ENCODE data around the gene SLC7A1.
A peak's percentile ranks its signal among the peaks of the same experiment; 100 is the strongest.

SLC7A1 gene

DNA sequence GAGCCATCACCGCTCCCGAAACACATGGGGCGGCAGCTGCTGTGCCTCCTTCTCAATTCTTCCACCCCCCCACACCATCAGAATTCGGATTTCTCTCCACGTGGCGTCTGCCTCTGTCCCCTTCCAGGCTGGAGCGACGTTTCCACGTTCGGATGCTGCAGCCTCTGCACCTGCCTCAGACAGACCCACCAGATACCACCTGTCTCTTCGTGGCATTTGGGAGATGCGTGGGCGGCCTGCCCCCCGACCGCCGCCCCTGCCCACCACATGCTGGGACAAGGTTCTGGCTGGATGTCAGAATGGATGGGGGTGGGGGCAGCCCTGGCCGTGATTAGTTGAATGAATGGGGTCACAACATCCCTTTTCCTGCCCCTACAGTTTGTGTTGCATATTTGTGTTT, 90.0 kb downstream of the SLC7A1 start:
- TF ChIP-seq, protein P1, sequence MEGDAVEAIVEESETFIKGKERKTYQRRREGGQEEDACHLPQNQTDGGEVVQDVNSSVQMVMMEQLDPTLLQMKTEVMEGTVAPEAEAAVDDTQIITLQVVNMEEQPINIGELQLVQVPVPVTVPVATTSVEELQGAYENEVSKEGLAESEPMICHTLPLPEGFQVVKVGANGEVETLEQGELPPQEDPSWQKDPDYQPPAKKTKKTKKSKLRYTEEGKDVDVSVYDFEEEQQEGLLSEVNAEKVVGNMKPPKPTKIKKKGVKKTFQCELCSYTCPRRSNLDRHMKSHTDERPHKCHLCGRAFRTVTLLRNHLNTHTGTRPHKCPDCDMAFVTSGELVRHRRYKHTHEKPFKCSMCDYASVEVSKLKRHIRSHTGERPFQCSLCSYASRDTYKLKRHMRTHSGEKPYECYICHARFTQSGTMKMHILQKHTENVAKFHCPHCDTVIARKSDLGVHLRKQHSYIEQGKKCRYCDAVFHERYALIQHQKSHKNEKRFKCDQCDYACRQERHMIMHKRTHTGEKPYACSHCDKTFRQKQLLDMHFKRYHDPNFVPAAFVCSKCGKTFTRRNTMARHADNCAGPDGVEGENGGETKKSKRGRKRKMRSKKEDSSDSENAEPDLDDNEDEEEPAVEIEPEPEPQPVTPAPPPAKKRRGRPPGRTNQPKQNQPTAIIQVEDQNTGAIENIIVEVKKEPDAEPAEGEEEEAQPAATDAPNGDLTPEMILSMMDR (IDR thresholded peaks at IDR 0.05), result no peak
- H3K27me3 Mint-ChIP-seq (ENCODE audit: low read depth, poor library complexity), result peaks cover 8% of the 10 kb centered on the region

DNA sequence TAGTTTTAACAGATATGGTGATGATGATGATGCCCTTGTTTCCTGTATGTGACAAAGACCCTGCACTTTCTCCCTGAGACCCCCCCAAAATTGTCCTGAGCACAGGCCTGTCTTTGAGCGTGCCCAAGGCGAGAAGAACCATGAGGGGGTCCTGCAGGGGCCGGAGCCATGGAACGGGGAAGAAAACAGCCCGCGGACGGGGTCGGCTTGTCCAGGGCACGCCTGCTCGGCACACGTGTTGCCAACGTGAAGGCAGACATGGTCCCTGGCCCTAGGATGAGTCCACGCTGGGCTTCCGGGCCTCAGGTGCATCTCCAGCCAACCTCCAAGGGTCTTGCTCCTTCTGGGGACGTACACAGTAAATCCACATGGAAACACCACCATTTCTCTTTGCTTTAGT, 90.8 kb downstream of the SLC7A1 start:
- TF ChIP-seq, protein P1 (IDR thresholded peaks at IDR 0.05), result no peak
- Mint-ChIP-seq H3K4me1 (peaks cover 39% of the 10 kb centered on the region), H3K27me3 (ENCODE audit: low read depth, poor library complexity) (peaks cover 8% of the 10 kb centered on the region), H3K36me3 (ENCODE audit: low read depth) (no peaks in the 10 kb centered on the region), H3K4me3 (no peak overlapping the region), H3K27ac (no peak overlapping the region), H3K9me3 (no peaks in the 10 kb centered on the region)
- DNase-seq, result no peak

More for the DNA sequence above, 90.0 kb downstream of the SLC7A1 start:
- DNase-seq, result no peak
- peaks cover 47% of the 10 kb centered on the region for H3K4me1 Mint-ChIP-seq
- no peak overlapping the region for H3K27ac Mint-ChIP-seq
- H3K9me3 Mint-ChIP-seq, result no peaks in the 10 kb centered on the region
- H3K4me3 Mint-ChIP-seq, result no peak overlapping the region
- H3K36me3 Mint-ChIP-seq (ENCODE audit: low read depth), result no peaks in the 10 kb centered on the region

DNA sequence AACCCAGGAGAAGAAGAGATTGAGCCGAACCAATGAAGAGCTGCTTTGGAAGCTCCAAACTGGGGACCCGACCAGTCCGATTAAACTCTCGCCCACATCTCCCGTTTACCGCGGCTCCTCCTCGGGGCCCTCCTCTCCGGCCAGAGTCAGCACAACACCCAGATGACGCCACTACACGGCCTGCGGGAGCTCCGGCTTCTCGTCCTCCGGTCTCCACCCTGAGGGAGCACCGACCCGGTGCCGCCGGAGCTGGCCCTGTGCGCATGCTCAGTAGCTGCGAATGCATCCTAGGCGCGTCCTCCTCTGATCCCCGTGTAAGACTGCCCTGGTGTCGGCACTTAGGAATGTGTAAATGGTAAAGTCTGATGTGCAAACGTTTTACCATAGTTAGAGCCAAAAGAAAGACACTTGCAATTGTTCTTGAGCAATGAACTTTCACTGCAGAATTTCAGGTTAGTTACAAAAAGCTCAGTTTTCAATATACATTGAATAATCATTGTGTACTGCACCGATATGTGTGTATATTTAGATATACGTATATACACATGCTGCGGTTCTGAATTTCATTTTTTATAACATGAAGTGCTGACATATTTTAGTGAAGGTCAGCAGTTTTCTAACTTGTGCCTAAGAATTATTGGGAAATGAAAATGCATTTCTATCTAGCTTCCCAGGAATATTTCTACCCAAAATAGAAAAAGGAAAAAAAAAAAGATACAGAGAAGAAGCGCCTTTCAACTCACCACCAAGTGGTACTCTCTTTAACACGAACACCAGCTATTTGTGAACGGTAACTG, 92.2 kb downstream of the SLC7A1 start:
- no peaks in the 10 kb centered on the region for H3K36me3 Mint-ChIP-seq (ENCODE audit: low read depth)
- TF ChIP-seq, protein P1 (IDR thresholded peaks at IDR 0.05), result no peak
- peaks cover 27% of the 10 kb centered on the region for H3K4me1 Mint-ChIP-seq
- H3K4me3 Mint-ChIP-seq, result peak overlapping the region; percentile 64
- no peaks in the 10 kb centered on the region for H3K9me3 Mint-ChIP-seq
- DNase-seq, result peak; percentile 51
- no peak overlapping the region for H3K27ac Mint-ChIP-seq
- peaks cover 8% of the 10 kb centered on the region for H3K27me3 Mint-ChIP-seq (ENCODE audit: low read depth, poor library complexity)

DNA sequence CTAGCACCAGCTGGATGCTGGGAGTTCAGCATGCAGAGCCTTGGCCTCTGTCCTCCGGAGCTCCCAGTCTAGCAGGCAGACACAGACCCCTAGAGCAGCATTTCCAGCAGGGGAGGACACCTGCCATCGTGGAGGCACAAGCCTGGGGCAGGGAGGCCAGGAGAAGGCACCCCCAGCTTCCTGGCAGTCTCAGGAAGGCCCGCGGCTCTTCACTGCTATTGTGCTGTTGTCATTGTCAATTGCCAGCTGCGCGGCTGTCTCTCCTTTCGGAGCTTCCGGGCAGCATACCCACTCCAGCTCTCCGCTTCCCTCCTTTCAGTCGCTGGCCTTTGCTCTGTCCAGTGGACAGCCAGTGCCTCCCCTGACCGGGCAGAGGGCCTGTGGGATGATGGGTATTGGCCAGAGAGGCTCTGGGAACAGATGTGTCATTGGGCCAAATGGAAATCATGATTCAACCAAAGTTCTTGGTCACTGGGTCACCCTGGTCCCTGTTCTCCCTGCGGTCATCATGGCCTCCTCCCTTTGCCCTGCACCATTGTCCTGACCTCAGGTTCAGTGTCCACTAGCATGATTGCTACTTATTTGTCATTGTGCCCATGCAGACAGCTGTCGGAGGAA, 93.0 kb downstream of the SLC7A1 start:
- peak overlapping the region; percentile 64 for H3K4me3 Mint-ChIP-seq
- DNase-seq, result no peak

DNA sequence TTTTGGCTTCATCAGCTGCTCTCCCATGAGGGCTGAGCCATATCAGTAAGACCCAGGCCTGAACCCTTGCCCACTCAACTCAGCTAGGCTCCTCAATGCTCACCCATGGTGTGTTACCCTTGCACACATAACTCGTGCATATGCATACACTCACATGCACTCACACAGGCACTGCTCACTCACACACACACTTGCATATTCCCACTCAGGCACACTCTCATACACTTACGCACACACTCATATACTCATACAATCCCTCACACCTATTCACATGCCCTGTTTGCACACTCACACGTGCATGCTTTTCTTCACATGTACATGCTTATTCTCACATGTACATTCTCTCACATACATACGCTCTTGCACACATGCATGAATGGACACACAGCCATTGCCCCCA, 93.8 kb downstream of the SLC7A1 start:
- H3K27me3 Mint-ChIP-seq (ENCODE audit: low read depth, poor library complexity), result peaks cover 8% of the 10 kb centered on the region
- TF ChIP-seq, protein P1 (IDR thresholded peaks at IDR 0.05), result no peak

More for the DNA sequence above, 93.0 kb downstream of the SLC7A1 start:
- H3K27ac Mint-ChIP-seq, result no peak overlapping the region
- H3K36me3 Mint-ChIP-seq (ENCODE audit: low read depth), result no peaks in the 10 kb centered on the region
- H3K27me3 Mint-ChIP-seq (ENCODE audit: low read depth, poor library complexity), result peaks cover 8% of the 10 kb centered on the region
- TF ChIP-seq, protein P1 (IDR thresholded peaks at IDR 0.05), result no peak
- H3K9me3 Mint-ChIP-seq, result no peaks in the 10 kb centered on the region
- H3K4me1 Mint-ChIP-seq, result peaks cover 26% of the 10 kb centered on the region

More for the DNA sequence above, 93.8 kb downstream of the SLC7A1 start:
- H3K4me1 Mint-ChIP-seq, result peaks cover 28% of the 10 kb centered on the region
- DNase-seq, result no peak
- H3K36me3 Mint-ChIP-seq (ENCODE audit: low read depth), result no peaks in the 10 kb centered on the region
- no peak overlapping the region for H3K4me3 Mint-ChIP-seq
- H3K27ac Mint-ChIP-seq, result no peak overlapping the region
- H3K9me3 Mint-ChIP-seq, result no peaks in the 10 kb centered on the region
